HepG2 (cell line): ENCODE data around the gene PITHD1. TPM values are rescaled to one million over a fixed set of nuclear protein-coding genes. Genes with fewer than 3 reads are reported as not detected.

Experiments
- ATAC-seq: fragments of 200-7000 bp; cut with Tn5 transposase; 3 replicates; pipeline ENCODE4 v1.9.1; 2020; ENCODE audit warnings: mild to moderate bottlenecking, moderate library complexity
- BruUV-seq: library from RNA; stranded (reverse); fragments of 400-500 nt; replicated peaks from 2 replicates; lab custom pipeline; 2021; lab: Mats Ljungman, UMichigan
- CTCF ChIA-PET: fragments of 300-600 bp; formaldehyde crosslinking; extraction: SDS; loops from one replicate; lab custom pipeline; 2021; ENCODE audit warnings: low total read pairs, inconsistent platforms, low intra/inter-chr PET ratio; lab: Yijun Ruan, JAX
- POLR2A ChIA-PET: fragments of 350-600 bp; sonication (Branson Sonifier 250); formaldehyde crosslinking; loops from one replicate; lab custom pipeline; 2020; ENCODE audit warnings: antibody characterized with exemption, inconsistent platforms; lab: Yijun Ruan, JAX
- DNase-seq: peaks from one replicate; pipeline ENCODE4 v3.0.0-alpha.2; 2015; ENCODE audit warnings: low spot score
- FAIRE-seq: peaks from 3 replicates; lab custom pipeline; 2011; peaks lifted over from hg19 to GRCh38; lab: Jason Lieb, UNC
- H2AFZ ChIP-seq: one replicate; pipeline ENCODE4 v1.6.1; 2011; ENCODE audit warnings: low read length, inconsistent platforms
- H3K27ac ChIP-seq: fragments of 300-600 bp; 3 replicates; pipeline ENCODE4 v1.8.0; 2011; ENCODE audit warnings: mixed run types, mild to moderate bottlenecking, mixed read lengths, low read length, inconsistent platforms; ENCODE audit not compliant: insufficient read depth; ENCODE audit errors: extremely low read length
- H3K27me3 ChIP-seq, 2 experiments: fragments of 200-600 bp in 1 of 2; 2 replicates in 1 of 2; 3 replicates in 1 of 2; pipeline versions ENCODE4 v1.6.0 to v1.8.0; 2011; ENCODE audit warnings: low read length in 2 of 2, mild to moderate bottlenecking in 2 of 2, moderate library complexity in 2 of 2, inconsistent platforms in 1 of 2; ENCODE audit not compliant: insufficient read depth in 2 of 2, control insufficient read depth in 1 of 2
- H3K36me3 ChIP-seq, 2 experiments: fragments of 200-600 bp in 1 of 2; replicated peaks in 1 of 2; 2 replicates in 1 of 2; 3 replicates in 1 of 2; pipeline versions ENCODE4 v1.5.1 to v1.8.0; 2011; ENCODE audit warnings: low read length in 2 of 2, inconsistent platforms in 1 of 2; ENCODE audit not compliant: insufficient read depth in 2 of 2, control insufficient read depth in 1 of 2
- H3K4me1 ChIP-seq: 2 replicates; pipeline ENCODE4 v1.5.1; 2012; ENCODE audit warnings: low read length, inconsistent platforms; ENCODE audit not compliant: insufficient read depth
- H3K4me2 ChIP-seq: 2 replicates; pipeline ENCODE4 v1.6.0; 2011; ENCODE audit warnings: low read depth, low read length, inconsistent platforms
- H3K4me3 ChIP-seq, 3 experiments: fragments of 200-600 bp in 1 of 3; sonication (generic), shearing (Covaris generic) in 1 of 3; replicated peaks in 1 of 3; 2 replicates each; pipeline ENCODE4 v1.5.1; 2011 to 2016; ENCODE audit warnings: low read length in 3 of 3, inconsistent platforms in 2 of 3, low read depth in 2 of 3, mild to moderate bottlenecking in 2 of 3, control low read depth in 1 of 3, mixed read lengths in 1 of 3; ENCODE audit not compliant: insufficient read depth in 1 of 3
- H3K79me2 ChIP-seq: one replicate; pipeline ENCODE4 v1.6.1; 2011; ENCODE audit warnings: low read length, inconsistent platforms; ENCODE audit not compliant: insufficient read depth
- H3K9ac ChIP-seq: 2 replicates; pipeline ENCODE4 v1.6.0; 2011; ENCODE audit warnings: mild to moderate bottlenecking, low read depth, low read length, inconsistent platforms; ENCODE audit not compliant: insufficient read depth
- H3K9me3 ChIP-seq: 2 replicates; pipeline ENCODE4 v1.5.1; 2012; ENCODE audit warnings: mild to moderate bottlenecking, low read length
- H4K20me1 ChIP-seq: 2 replicates; pipeline ENCODE4 v1.6.0; 2011; ENCODE audit warnings: inconsistent platforms, mild to moderate bottlenecking, low read length, moderate library complexity; ENCODE audit not compliant: insufficient read depth
- AHR ChIP-seq: IDR thresholded peaks from 2 replicates; pipeline ENCODE4 v1.6.1; 2018; ENCODE audit warnings: missing genetic modification reagents, missing compliant biosample characterization
- CC2D1A ChIP-seq: sonication (generic); formaldehyde crosslinking; IDR thresholded peaks from 2 replicates; pipeline ENCODE4 v1.8.1; 2023; ENCODE audit warnings: mild to moderate bottlenecking, missing genetic modification reagents
- FOXC1 ChIP-seq: sonication (generic); formaldehyde crosslinking; IDR thresholded peaks from 2 replicates; pipeline ENCODE4 v1.8.0; 2022; ENCODE audit warnings: mild to moderate bottlenecking, missing genetic modification reagents, borderline replicate concordance
- MIER3 ChIP-seq: IDR thresholded peaks from 2 replicates; pipeline ENCODE4 v1.6.1; 2016; ENCODE audit warnings: missing compliant biosample characterization, borderline replicate concordance
- POLR2AphosphoS5 ChIP-seq: IDR thresholded peaks from 2 replicates; pipeline ENCODE4 v1.6.1; 2012; ENCODE audit warnings: low read depth, low read length
- ZNF10 ChIP-seq: sonication (generic); formaldehyde crosslinking; IDR thresholded peaks from 2 replicates; pipeline ENCODE4 v1.4.0; 2020; ENCODE audit warnings: mild to moderate bottlenecking, low read depth, missing genetic modification reagents, borderline replicate concordance
- ZNF556 ChIP-seq: sonication (generic); formaldehyde crosslinking; IDR thresholded peaks from 2 replicates; pipeline ENCODE4 v1.4.0; 2020; ENCODE audit warnings: mild to moderate bottlenecking, missing genetic modification reagents, borderline replicate concordance
- ZNF605 ChIP-seq: sonication (generic); formaldehyde crosslinking; IDR thresholded peaks from 2 replicates; pipeline ENCODE4 v1.8.0; 2022; ENCODE audit warnings: mild to moderate bottlenecking, missing genetic modification reagents
- WGBS: methylation state at CpG from one replicate; pipeline ENCODE4 v1.1.6; 2017; ENCODE audit warnings: low lambda C conversion rate; 5-methylcytosine and 5-hydroxymethylcytosine counted together
- in situ Hi-C: cut with HindIII; loops from 2 replicates; pipeline ENCODE4 v1.10.0; 2017; ENCODE audit warnings: low pct_unique_long_range_greater_than_20kb; ENCODE audit not compliant: extremely low pct_ligation_motif_present
- intact Hi-C: fragments of 100-400 bp; cut with micrococcal nuclease; formaldehyde crosslinking; loops from one replicate; pipeline ENCODE4 v1.10.0; 2022; ENCODE audit not compliant: unreplicated experiment
- polyA plus RNA-seq, 8 experiments: library from polyadenylated mRNA; depleted of rRNA in 3 of 8; stranded (reverse) in 7 of 8; unstranded in 1 of 8; fragments of >200 nt; fragmentation: Illumina TruSeq in 4 of 8; extraction: Trizol in 4 of 8; gene quantifications; 2 replicates each; pipeline versions ENCODE4 v1.2.1 to v1.2.3, GENCODE V29; 2011 to 2016; ENCODE audit warnings: low read depth in 4 of 8, missing spikeins in 1 of 8, mixed read lengths in 1 of 8; ENCODE audit not compliant: insufficient read depth in 1 of 8
- total RNA-seq, 5 experiments: library from RNA; depleted of rRNA; stranded (reverse); fragments of >200 nt; fragmentation: Illumina TruSeq; extraction: Trizol; gene quantifications; 2 replicates each; pipeline ENCODE4 v1.2.3, GENCODE V29; 2016; ENCODE audit warnings: low read depth in 1 of 5
- TF ChIP-seq, protein P1 (sequence below): sonication (generic); formaldehyde crosslinking; IDR thresholded peaks from 2 replicates; pipeline ENCODE4 v1.4.0; 2020; ENCODE audit warnings: missing genetic modification reagents, borderline replicate concordance
- TF ChIP-seq, protein P2 (sequence below): sonication (generic); formaldehyde crosslinking; IDR thresholded peaks from 2 replicates; pipeline ENCODE4 v1.4.0; 2020; ENCODE audit warnings: missing genetic modification reagents
- TF ChIP-seq, protein P3 (sequence below): sonication (generic); formaldehyde crosslinking; IDR thresholded peaks from 2 replicates; pipeline ENCODE4 v1.4.0; 2020; ENCODE audit warnings: missing genetic modification reagents, mild to moderate bottlenecking, borderline replicate concordance

PITHD1 gene
- total and polyA plus RNA-seq, 2 of the 13 experiments (the other 11 are each of a cell fraction or from before 2014, with no cell fraction given) = 28.0 to 37.3 TPM

DNA sequence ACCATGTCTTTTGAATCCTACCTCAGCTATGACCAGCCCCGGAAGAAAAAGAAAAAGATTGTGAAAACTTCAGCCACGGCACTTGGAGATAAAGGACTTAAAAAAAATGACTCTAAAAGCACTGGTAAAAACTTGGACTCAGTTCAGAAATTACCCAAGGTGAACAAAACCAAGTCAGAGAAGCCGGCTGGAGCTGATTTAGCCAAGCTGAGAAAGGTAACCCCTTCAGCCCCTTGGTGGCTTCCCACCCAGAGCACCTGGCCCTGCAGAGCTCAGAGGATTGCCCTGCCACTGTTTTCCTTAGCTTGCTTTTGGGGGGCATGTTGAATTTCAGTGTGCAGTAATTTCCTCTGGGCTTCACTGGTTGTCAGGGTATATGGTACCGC is 26.4 kb upstream of the PITHD1 start:
- TF ChIP-seq CC2D1A (CRISPR knock-in tag) = no peak
- no peak for TF ChIP-seq ZNF10 (CRISPR knock-in tag)
- no peak for TF ChIP-seq POLR2AphosphoS5
- TF ChIP-seq, protein P1, sequence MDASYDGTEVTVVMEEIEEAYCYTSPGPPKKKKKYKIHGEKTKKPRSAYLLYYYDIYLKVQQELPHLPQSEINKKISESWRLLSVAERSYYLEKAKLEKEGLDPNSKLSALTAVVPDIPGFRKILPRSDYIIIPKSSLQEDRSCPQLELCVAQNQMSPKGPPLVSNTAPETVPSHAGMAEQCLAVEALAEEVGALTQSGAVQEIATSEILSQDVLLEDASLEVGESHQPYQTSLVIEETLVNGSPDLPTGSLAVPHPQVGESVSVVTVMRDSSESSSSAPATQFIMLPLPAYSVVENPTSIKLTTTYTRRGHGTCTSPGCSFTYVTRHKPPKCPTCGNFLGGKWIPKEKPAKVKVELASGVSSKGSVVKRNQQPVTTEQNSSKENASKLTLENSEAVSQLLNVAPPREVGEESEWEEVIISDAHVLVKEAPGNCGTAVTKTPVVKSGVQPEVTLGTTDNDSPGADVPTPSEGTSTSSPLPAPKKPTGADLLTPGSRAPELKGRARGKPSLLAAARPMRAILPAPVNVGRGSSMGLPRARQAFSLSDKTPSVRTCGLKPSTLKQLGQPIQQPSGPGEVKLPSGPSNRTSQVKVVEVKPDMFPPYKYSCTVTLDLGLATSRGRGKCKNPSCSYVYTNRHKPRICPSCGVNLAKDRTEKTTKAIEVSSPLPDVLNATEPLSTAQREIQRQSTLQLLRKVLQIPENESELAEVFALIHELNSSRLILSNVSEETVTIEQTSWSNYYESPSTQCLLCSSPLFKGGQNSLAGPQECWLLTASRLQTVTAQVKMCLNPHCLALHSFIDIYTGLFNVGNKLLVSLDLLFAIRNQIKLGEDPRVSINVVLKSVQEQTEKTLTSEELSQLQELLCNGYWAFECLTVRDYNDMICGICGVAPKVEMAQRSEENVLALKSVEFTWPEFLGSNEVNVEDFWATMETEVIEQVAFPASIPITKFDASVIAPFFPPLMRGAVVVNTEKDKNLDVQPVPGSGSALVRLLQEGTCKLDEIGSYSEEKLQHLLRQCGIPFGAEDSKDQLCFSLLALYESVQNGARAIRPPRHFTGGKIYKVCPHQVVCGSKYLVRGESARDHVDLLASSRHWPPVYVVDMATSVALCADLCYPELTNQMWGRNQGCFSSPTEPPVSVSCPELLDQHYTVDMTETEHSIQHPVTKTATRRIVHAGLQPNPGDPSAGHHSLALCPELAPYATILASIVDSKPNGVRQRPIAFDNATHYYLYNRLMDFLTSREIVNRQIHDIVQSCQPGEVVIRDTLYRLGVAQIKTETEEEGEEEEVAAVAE = no peak
- no peak for TF ChIP-seq FOXC1
- TF ChIP-seq, protein P2, sequence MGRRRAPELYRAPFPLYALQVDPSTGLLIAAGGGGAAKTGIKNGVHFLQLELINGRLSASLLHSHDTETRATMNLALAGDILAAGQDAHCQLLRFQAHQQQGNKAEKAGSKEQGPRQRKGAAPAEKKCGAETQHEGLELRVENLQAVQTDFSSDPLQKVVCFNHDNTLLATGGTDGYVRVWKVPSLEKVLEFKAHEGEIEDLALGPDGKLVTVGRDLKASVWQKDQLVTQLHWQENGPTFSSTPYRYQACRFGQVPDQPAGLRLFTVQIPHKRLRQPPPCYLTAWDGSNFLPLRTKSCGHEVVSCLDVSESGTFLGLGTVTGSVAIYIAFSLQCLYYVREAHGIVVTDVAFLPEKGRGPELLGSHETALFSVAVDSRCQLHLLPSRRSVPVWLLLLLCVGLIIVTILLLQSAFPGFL (CRISPR knock-in tag) = no peak
- TF ChIP-seq, protein P3, sequence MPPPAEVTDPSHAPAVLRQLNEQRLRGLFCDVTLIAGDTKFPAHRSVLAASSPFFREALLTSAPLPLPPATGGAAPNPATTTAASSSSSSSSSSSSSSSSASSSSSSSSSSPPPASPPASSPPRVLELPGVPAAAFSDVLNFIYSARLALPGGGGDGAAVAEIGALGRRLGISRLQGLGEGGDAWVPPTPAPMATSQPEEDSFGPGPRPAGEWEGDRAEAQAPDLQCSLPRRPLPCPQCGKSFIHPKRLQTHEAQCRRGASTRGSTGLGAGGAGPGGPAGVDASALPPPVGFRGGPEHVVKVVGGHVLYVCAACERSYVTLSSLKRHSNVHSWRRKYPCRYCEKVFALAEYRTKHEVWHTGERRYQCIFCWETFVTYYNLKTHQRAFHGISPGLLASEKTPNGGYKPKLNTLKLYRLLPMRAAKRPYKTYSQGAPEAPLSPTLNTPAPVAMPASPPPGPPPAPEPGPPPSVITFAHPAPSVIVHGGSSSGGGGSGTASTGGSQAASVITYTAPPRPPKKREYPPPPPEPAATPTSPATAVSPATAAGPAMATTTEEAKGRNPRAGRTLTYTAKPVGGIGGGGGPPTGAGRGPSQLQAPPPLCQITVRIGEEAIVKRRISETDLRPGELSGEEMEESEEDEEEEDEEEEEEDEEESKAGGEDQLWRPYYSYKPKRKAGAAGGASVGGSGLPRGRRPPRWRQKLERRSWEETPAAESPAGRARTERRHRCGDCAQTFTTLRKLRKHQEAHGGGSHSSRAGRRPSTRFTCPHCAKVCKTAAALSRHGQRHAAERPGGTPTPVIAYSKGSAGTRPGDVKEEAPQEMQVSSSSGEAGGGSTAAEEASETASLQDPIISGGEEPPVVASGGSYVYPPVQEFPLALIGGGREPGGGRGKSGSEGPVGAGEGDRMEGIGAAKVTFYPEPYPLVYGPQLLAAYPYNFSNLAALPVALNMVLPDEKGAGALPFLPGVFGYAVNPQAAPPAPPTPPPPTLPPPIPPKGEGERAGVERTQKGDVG (CRISPR knock-in tag) = no peak
- TF ChIP-seq AHR (CRISPR knock-in tag) = no peak
- no peak for TF ChIP-seq ZNF605 (CRISPR knock-in tag)
- no peak for TF ChIP-seq ZNF556 (CRISPR knock-in tag)
- TF ChIP-seq MIER3 (CRISPR knock-in tag) = no peak
- H3K36me3 ChIP-seq = peaks cover 42 to 81% of the 10 kb centered on the region in 2 experiments
- ChIA-PET CTCF (interaction anchor here (1.2 kb wide), 1 partner anchor 61 kb away, joined by 5 read pairs; the partner anchor contains the start of gene RPL11), POLR2A (interaction anchor here (1.0 kb wide), 1 partner anchor 60 kb away, joined by 3 read pairs; the partner anchor contains the start of gene RPL11)
- H3K4me1 ChIP-seq = peaks cover 27% of the 10 kb centered on the region
- H3K79me2 ChIP-seq = peaks cover 31% of the 10 kb centered on the region
- intact Hi-C loops = loop anchor here (5.0 kb wide), 1 partner anchor 60 kb away; the partner anchor contains the start of gene RPL11
- no TSS peak for BruUV-seq
- H3K4me3 ChIP-seq = no peak overlapping the region
- no peak overlapping the region for H3K27ac ChIP-seq
- H2AFZ ChIP-seq = no peak overlapping the region
- DNase-seq (no peak), FAIRE-seq (no peak), ATAC-seq (no peak)
- 97% methylated on average over 4 of the region's 4 CpGs for WGBS
- H3K9me3 ChIP-seq = no peaks in the 10 kb centered on the region
- H3K4me2 ChIP-seq = no peak overlapping the region
- H3K27me3 ChIP-seq = no peaks in the 10 kb centered on the region
- H4K20me1 ChIP-seq = no peaks in the 10 kb centered on the region; the same call in 1 of the 2 replicates
- no peak overlapping the region for H3K9ac ChIP-seq
- in situ Hi-C loops = no loop called here
